Astrocyte of the spinal cord (primary cell): ENCODE data around the gene CRYBG2.
"Not testable (repeated sequence)": the region's sequence is repeated elsewhere in the genome, so short reads cannot be mapped to it uniquely, and the experiment has no call there.

ENCODE experiments used
- DNase-seq: peaks from one replicate; pipeline ENCODE4 v3.0.0; 2011; ENCODE audit warnings: low read depth, low spot score
- H3K4me3 ChIP-seq: 2 replicates; pipeline ENCODE4 v1.5.1; 2011; ENCODE audit warnings: low read depth, mild to moderate bottlenecking, low read length, moderate library complexity
- in situ Hi-C: cut with HindIII; loops from 2 replicates; pipeline ENCODE4 v1.10.0; 2017; ENCODE audit warnings: low sequenced_read_pairs
- TF ChIP-seq, protein P1 (sequence below): IDR thresholded peaks from 2 replicates; pipeline ENCODE4 v1.5.1; 2012; ENCODE audit warnings: low read depth, mild to moderate bottlenecking, low read length, inconsistent platforms

The CRYBG2 gene

DNA sequence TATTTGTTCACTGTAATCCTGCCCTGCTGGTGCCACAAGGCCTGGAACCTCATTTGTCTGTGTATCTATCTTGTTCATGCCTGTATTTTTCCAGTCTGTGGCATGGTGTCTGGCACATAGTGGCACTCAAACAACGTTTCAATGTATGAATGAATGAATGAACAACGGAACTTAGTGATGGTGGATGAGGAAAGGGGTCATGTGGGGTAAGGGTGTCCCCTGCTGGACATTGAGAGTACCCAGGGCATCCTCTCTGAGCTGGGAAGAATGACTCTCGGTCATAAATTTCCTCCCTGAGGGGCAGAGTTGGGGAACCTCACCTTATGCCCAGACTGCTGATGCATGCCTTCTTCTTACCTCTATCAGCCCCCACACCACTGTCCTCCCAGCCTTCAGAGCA, 37.5 kb upstream of the CRYBG2 start:
- in situ Hi-C loops: no loop called here
- TF ChIP-seq, protein P1, sequence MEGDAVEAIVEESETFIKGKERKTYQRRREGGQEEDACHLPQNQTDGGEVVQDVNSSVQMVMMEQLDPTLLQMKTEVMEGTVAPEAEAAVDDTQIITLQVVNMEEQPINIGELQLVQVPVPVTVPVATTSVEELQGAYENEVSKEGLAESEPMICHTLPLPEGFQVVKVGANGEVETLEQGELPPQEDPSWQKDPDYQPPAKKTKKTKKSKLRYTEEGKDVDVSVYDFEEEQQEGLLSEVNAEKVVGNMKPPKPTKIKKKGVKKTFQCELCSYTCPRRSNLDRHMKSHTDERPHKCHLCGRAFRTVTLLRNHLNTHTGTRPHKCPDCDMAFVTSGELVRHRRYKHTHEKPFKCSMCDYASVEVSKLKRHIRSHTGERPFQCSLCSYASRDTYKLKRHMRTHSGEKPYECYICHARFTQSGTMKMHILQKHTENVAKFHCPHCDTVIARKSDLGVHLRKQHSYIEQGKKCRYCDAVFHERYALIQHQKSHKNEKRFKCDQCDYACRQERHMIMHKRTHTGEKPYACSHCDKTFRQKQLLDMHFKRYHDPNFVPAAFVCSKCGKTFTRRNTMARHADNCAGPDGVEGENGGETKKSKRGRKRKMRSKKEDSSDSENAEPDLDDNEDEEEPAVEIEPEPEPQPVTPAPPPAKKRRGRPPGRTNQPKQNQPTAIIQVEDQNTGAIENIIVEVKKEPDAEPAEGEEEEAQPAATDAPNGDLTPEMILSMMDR: peak; percentile 83
- peak; percentile 45 for DNase-seq
- no peak overlapping the region for H3K4me3 ChIP-seq

DNA sequence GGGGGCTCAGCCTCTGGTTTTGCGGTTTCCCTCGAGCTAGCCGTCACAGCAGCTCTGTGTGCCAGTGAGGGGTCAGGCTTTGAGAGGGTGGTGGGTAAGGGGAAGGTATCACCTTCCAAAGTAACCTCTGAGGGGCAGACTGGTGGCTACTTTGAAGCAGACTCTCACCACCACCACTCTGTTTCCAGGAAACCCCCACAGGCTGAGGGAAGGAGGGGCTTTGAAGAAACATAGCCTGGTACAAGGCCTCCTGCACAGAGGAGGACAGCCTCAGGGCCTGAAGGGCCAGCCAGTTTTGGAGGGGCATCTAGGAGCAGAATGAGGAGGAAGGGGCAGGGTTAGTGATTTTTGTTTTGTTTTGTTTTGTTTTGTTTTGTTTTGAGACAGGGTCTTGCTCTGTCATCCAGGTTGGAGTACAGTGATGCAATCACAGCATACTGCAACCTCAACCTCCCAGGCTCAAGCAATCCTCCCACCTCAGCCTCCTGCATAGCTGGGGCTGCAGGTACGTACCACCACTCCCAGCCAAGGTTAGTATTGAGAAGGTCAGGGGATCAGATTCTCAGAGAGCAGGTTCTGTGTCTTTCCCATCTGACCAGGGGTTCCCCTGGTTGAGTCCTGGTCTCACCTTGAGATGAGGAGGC, 35.8 kb upstream of the CRYBG2 start:
- TF ChIP-seq, protein P1: no peak
- H3K4me3 ChIP-seq: no peak overlapping the region
- no peak for DNase-seq
- in situ Hi-C loops: no loop called here

DNA sequence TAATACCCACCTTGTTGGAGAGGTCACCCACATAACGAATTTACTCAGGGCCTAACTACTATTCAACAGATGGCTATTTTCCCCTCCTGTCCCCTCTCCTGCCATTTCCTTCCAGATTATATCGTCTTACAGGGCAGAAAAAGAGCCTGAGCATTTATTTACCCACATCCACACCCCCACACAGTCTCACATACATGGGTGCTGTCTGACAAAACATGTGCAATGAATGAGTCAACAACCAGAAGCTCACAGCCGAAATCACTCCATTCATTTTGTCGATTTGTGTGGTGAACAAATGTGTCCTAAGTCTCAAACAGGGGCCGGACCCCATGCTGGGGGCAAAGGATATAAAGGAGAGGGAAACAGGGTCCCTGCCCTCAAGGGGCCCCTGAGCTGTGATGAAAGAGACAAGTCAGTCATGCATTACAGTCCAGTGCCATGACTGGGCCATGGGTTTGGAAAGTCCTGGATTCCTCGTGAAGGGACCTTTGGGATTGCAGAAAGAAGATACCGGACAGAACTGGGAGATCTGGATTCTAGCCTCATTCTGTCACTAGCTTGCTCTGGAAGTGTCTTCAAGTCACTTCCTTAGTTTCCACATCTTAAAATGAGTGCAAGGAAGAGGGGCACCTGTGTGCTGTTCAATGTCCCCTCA, 35.0 kb upstream of the CRYBG2 start:
- TF ChIP-seq, protein P1: no peak
- DNase-seq: no peak
- in situ Hi-C loops: no loop called here
- no peak overlapping the region for H3K4me3 ChIP-seq

DNA sequence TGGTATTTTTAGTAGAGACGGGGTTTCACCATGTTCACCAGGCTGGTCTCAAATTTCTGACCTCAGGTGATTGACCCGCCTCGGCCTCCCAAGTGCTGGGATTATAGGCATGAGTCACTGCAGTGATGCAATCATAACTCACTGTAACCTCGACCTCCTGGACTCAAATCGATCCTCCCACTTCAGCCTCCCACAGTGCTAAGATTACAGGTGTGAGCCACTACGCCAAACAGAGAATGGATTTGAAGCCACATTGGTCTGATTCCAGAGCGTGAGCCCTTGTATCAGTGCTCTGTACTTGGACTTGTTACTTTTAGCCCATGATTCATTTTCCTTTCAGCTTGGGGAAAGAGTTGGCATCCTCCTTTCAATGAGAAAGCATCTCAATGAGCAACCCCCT, 33.5 kb upstream of the CRYBG2 start:
- peak; percentile 34 for DNase-seq
- no peak overlapping the region for H3K4me3 ChIP-seq
- TF ChIP-seq, protein P1: no peak
- in situ Hi-C loops: no loop called here

DNA sequence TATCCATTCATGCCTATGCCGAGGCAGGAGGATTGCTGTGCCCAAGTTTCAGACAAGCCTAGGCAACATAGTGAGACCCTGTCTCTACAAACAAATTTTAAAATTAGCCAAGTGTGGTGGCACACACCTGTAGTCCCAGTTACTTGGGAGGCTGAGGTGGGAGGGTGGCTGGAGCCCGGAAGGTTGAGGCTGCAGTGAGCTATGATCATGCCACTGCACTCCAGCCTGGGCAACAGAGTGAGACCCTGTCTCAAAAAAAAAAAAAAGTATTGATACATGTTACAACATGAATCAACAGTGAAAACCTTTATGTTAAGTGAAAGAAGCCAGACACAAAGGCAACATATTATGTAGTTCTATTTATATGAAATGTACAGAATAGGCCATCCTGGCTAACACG, 31.1 kb upstream of the CRYBG2 start:
- H3K4me3 ChIP-seq, in situ Hi-C loops, DNase-seq: not testable (repeated sequence)

DNA sequence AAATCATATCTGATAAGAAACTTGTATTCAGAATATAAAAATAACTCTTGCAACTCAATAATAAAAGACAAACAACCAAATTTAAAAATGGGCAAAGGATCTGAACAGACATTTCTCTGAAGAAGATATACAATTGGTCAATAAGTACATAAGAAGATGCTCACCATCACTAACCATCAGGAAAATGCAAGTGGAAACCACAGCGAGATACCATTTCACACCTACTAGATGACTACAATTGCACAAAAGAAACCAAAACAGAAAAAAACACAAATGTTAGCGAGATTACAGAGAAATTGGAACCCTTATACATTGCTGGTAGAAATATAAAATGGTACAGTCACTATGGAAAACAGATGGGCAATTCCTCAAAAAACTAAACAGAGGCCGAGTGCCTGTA, 30.1 kb upstream of the CRYBG2 start:
- H3K4me3 ChIP-seq: no peak overlapping the region
- DNase-seq: no peak
- TF ChIP-seq, protein P1: no peak
- in situ Hi-C loops: no loop called here

DNA sequence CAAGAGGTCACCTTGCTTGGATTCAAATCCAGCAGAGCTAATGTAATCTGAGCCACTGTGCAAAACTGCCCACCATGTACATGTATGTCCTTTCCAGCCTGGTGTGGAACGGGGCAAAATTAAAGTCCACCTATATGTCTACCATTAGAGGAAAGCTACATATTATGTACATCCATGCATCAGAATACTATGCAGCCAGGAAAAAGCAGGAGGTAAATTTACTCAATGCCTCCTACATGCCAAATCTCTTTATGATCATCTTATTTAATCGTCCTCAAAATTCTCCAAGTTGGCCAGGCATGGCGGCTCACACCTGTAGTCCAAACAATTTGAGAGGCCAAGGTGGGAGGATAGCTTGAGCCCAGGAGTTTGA, 24.9 kb upstream of the CRYBG2 start:
- no peak overlapping the region for H3K4me3 ChIP-seq
- TF ChIP-seq, protein P1: no peak
- in situ Hi-C loops: no loop called here
- DNase-seq: no peak
